ENCODE measurements around the gene PCID2. TPM values are rescaled to one million over a fixed set of nuclear protein-coding genes. Genes with fewer than 3 reads are reported as not detected.

PCID2 gene
- total and polyA plus RNA-seq, 2 donors (not counting 1 experiment from before 2014, with no cell fraction given) = 52.2 to 61.1 TPM

- Histone ChIP-seq H3K4me2 (replicated peaks; ENCODE audit: low read depth, low read length, poor library complexity, severe bottlenecking) (no peak overlapping the region), H3K9ac (ENCODE audit: low read length) (no peak overlapping the region), H3K9me3 (ENCODE audit: control extremely low read depth in 1 of 3, control insufficient read depth in 2 of 3, insufficient read depth in 1 of 3, low read length in 2 of 3) (peaks cover 0 to 8% (median 0%) of the 10 kb centered on the region in 3 donors), H2AFZ (ENCODE audit: insufficient read depth, low read depth, low read length, poor library complexity, severe bottlenecking) (no peak overlapping the region), H3K79me2 (ENCODE audit: control insufficient read depth, insufficient read depth, low read length) (no peaks in the 10 kb centered on the region), H3K27me3 (replicated peaks in 1 of 4; ENCODE audit: control extremely low read depth in 1 of 4, control insufficient read depth in 3 of 4, insufficient read depth in 4 of 4, low read length in 3 of 4) (peaks cover 0 to 14% (median 2%) of the 10 kb centered on the region in 4 experiments), H3K4me1 (ENCODE audit: control insufficient read depth in 2 of 2, insufficient read depth in 2 of 2, low read length in 2 of 2) (no peaks in the 10 kb centered on the region), H3K27ac (ENCODE audit: low read length in 2 of 2) (no peak overlapping the region), H3K36me3 (replicated peaks in 1 of 2; ENCODE audit: control extremely low read depth in 1 of 2, control insufficient read depth in 1 of 2, extremely low read depth in 1 of 2, insufficient read depth in 2 of 2, low read length in 1 of 2) (no peaks in the 10 kb centered on the region), H3K4me3 (ENCODE audit: control extremely low read depth in 1 of 5, extremely low read depth in 1 of 5, insufficient read depth in 1 of 5, low read depth in 2 of 5, low read length in 4 of 5) (no peak overlapping the region), H4K20me1 (ENCODE audit: control insufficient read depth, insufficient read depth, low read length, poor library complexity, severe bottlenecking) (no peaks in the 10 kb centered on the region)
- Mint-ChIP-seq H3K27ac (no peak overlapping the region), H3K4me1 (no peaks in the 10 kb centered on the region), H3K4me3 (no peak overlapping the region), H3K9me3 (ENCODE audit: insufficient read depth) (no peaks in the 10 kb centered on the region), H3K27me3 (peaks cover 16% of the 10 kb centered on the region)
- ChIA-PET CTCF (no interaction called here), POLR2A (no interaction called here)
- intact Hi-C loops (cut with micrococcal nuclease) = no loop called here
- no peak for DNase-seq
- TF ChIP-seq, protein P1, sequence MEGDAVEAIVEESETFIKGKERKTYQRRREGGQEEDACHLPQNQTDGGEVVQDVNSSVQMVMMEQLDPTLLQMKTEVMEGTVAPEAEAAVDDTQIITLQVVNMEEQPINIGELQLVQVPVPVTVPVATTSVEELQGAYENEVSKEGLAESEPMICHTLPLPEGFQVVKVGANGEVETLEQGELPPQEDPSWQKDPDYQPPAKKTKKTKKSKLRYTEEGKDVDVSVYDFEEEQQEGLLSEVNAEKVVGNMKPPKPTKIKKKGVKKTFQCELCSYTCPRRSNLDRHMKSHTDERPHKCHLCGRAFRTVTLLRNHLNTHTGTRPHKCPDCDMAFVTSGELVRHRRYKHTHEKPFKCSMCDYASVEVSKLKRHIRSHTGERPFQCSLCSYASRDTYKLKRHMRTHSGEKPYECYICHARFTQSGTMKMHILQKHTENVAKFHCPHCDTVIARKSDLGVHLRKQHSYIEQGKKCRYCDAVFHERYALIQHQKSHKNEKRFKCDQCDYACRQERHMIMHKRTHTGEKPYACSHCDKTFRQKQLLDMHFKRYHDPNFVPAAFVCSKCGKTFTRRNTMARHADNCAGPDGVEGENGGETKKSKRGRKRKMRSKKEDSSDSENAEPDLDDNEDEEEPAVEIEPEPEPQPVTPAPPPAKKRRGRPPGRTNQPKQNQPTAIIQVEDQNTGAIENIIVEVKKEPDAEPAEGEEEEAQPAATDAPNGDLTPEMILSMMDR (IDR thresholded peaks at IDR 0.05) = no peak
- TF ChIP-seq EZH2 (IDR thresholded peaks at IDR 0.05; ENCODE audit: borderline replicate concordance, insufficient read depth, low read depth, low read length, poor library complexity, severe bottlenecking) = no peak
- no CpG with 5 or more reads among the region's 12 CpGs for WGBS (ENCODE audit: insufficient coverage)
- no peak for ATAC-seq (ENCODE audit: low read depth)
These were observed 63.0 kb downstream of the PCID2 start for GRCh38 chr13:113145496-113145895.

DNA sequence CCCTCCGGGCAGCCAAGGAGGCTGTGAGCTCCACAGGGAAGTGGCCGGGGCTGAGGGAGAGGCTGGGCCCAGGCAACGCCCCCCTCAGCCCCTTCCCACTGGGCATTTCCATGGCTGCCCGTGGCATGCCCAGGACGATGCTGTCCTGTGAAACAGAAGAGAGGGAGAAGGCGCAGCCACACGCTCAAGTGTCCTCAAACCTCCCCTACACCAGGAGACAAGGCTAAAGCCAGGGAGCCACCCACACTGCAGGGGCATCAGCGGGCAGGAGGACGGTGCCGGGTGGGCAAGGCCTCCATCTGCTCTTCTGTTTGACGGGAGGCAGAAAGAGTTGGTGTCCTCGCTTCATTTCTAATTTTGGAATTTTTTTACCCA, 64.2 kb downstream of the PCID2 start:
- no peak overlapping the region for H3K4me3 ChIP-seq (ENCODE audit: control extremely low read depth in 1 of 5, extremely low read depth in 1 of 5, insufficient read depth in 1 of 5, low read depth in 2 of 5, low read length in 4 of 5)
- Mint-ChIP-seq H3K4me1 (no peaks in the 10 kb centered on the region), H3K27ac (no peak overlapping the region), H3K27me3 (peaks cover 13% of the 10 kb centered on the region), H3K4me3 (no peak overlapping the region), H3K9me3 (ENCODE audit: insufficient read depth) (no peaks in the 10 kb centered on the region)
- no peaks in the 10 kb centered on the region for H3K4me1 ChIP-seq (ENCODE audit: control insufficient read depth in 2 of 2, insufficient read depth in 2 of 2, low read length in 2 of 2)
- 86% methylated on average over 2 of the region's 12 CpGs for WGBS (ENCODE audit: insufficient coverage)
- H4K20me1 ChIP-seq (ENCODE audit: control insufficient read depth, insufficient read depth, low read length, poor library complexity, severe bottlenecking) = no peaks in the 10 kb centered on the region
- H2AFZ ChIP-seq (ENCODE audit: insufficient read depth, low read depth, low read length, poor library complexity, severe bottlenecking) = no peak overlapping the region
- H3K4me2 ChIP-seq (replicated peaks; ENCODE audit: low read depth, low read length, poor library complexity, severe bottlenecking) = no peak overlapping the region
- DNase-seq = no peak
- ATAC-seq (ENCODE audit: low read depth) = no peak
- no peak for TF ChIP-seq EZH2 (IDR thresholded peaks at IDR 0.05; ENCODE audit: borderline replicate concordance, insufficient read depth, low read depth, low read length, poor library complexity, severe bottlenecking)
- TF ChIP-seq, protein P1 (IDR thresholded peaks at IDR 0.05) = no peak
- H3K9me3 ChIP-seq (ENCODE audit: control extremely low read depth in 1 of 3, control insufficient read depth in 2 of 3, insufficient read depth in 1 of 3, low read length in 2 of 3) = peaks cover 0 to 8% (median 0%) of the 10 kb centered on the region in 3 donors
- H3K9ac ChIP-seq (ENCODE audit: low read length) = no peak overlapping the region
- POLR2A ChIA-PET = no interaction called here
- H3K27ac ChIP-seq (ENCODE audit: low read length in 2 of 2) = no peak overlapping the region
- H3K79me2 ChIP-seq (ENCODE audit: control insufficient read depth, insufficient read depth, low read length) = no peaks in the 10 kb centered on the region
- intact Hi-C loops (cut with micrococcal nuclease) = no loop called here
- H3K36me3 ChIP-seq (replicated peaks in 1 of 2; ENCODE audit: control extremely low read depth in 1 of 2, control insufficient read depth in 1 of 2, extremely low read depth in 1 of 2, insufficient read depth in 2 of 2, low read length in 1 of 2) = no peaks in the 10 kb centered on the region
- CTCF ChIA-PET = no interaction called here
- peaks cover 0 to 7% (median 0%) of the 10 kb centered on the region in 4 experiments for H3K27me3 ChIP-seq (replicated peaks in 1 of 4; ENCODE audit: control extremely low read depth in 1 of 4, control insufficient read depth in 3 of 4, insufficient read depth in 4 of 4, low read length in 3 of 4)
